Lung (tissue), 12 donors: ENCODE data around the gene GALNT12. TPM values are rescaled to one million over a fixed set of nuclear protein-coding genes. Genes with fewer than 3 reads are reported as not detected.

ENCODE experiments used
- ATAC-seq: fragments of 200-7000 bp; cut with Tn5 transposase; one replicate; pipeline ENCODE4 v1.9.1; 2020; ENCODE audit warnings: moderate number of reproducible peaks; ENCODE audit not compliant: insufficient read depth, low FRiP score
- DNase-seq, 3 donors: peaks; one replicate each; pipeline ENCODE4 v3.0.0-alpha.2; 2013 to 2017
- H3K27ac ChIP-seq, 2 donors: one replicate each; pipeline ENCODE4 v1.5.1; 2013; ENCODE audit warnings: mild to moderate bottlenecking in 2 of 2, moderate library complexity in 2 of 2, control low read depth in 1 of 2, inconsistent platforms in 1 of 2, low read depth in 1 of 2, low read length in 1 of 2
- H3K27me3 ChIP-seq, 3 donors: one replicate each; pipeline ENCODE4 v1.5.1; 2013; ENCODE audit warnings: low read length in 2 of 3; ENCODE audit not compliant: control insufficient read depth in 3 of 3, insufficient read depth in 3 of 3
- H3K36me3 ChIP-seq, 4 donors: one replicate each; pipeline ENCODE4 v1.5.1; 2013; ENCODE audit warnings: low read length in 4 of 4, mild to moderate bottlenecking in 1 of 4, moderate library complexity in 1 of 4; ENCODE audit not compliant: control insufficient read depth in 4 of 4, insufficient read depth in 4 of 4
- H3K4me1 ChIP-seq, 5 donors: one replicate each; pipeline ENCODE4 v1.5.1; 2013; ENCODE audit warnings: low read length in 5 of 5, mild to moderate bottlenecking in 2 of 5, moderate library complexity in 1 of 5; ENCODE audit not compliant: control insufficient read depth in 5 of 5, insufficient read depth in 5 of 5
- H3K4me3 ChIP-seq: one replicate; pipeline ENCODE4 v1.5.1; 2013; ENCODE audit warnings: mild to moderate bottlenecking, control low read depth, moderate library complexity
- H3K9ac ChIP-seq, 2 donors: one replicate each; pipeline ENCODE4 v1.5.1; 2013; ENCODE audit warnings: low read length in 2 of 2, control low read depth in 1 of 2; ENCODE audit not compliant: insufficient read depth in 1 of 2
- H3K9me3 ChIP-seq, 4 donors: one replicate each; pipeline ENCODE4 v1.5.1; 2013; ENCODE audit warnings: low read length in 3 of 4, mild to moderate bottlenecking in 1 of 4, moderate library complexity in 1 of 4; ENCODE audit not compliant: control insufficient read depth in 4 of 4, insufficient read depth in 3 of 4
- CTCF ChIP-seq: IDR thresholded peaks from 2 replicates; pipeline ENCODE4 v1.5.1; 2012; ENCODE audit warnings: mild to moderate bottlenecking; ENCODE audit errors: control extremely low read depth, extremely low read depth
- WGBS, 2 donors: extraction: QIAGEN DNeasy Blood & Tissue Kit; methylation state at CpG; one replicate each; pipeline ENCODE4 v1.1.7; 2013; 5-methylcytosine and 5-hydroxymethylcytosine counted together
- polyA plus RNA-seq, 2 donors: library from polyadenylated mRNA; stranded (reverse); fragments of 200-250 nt; gene quantifications; one replicate each; pipeline ENCODE4 v1.2.1, GENCODE V29; 2013
- total RNA-seq, 2 donors: library from RNA; depleted of rRNA in 1 of 2; stranded (reverse); fragments of >200 nt in 1 of 2; gene quantifications; one replicate each; pipeline ENCODE4 v1.2.1, GENCODE V29; 2014 to 2021
- donor health status: control.
- donor health status: control.
- donor health status: Bipolar disorder and iron deficiency.
- donor health status: healthy.
- donor health status: DM: yes; HTN: yes; CAD: no.

The GALNT12 gene
- total and polyA plus RNA-seq, 4 donors: 7.9 to 35.0 (median 20.1) TPM

GRCh38 chr9:98837516-98837915 lies 30.0 kb downstream of the GALNT12 start:
- 95 to 97% methylated on average over 4 of the region's 4 CpGs for WGBS, 2 donors
- ATAC-seq (no peak), DNase-seq (no peak)
- no peaks in the 10 kb centered on the region for H3K9me3 ChIP-seq
- no peak overlapping the region for H3K4me3 ChIP-seq
- no peak overlapping the region for H3K9ac ChIP-seq
- H3K27me3 ChIP-seq: no peaks in the 10 kb centered on the region
- TF ChIP-seq CTCF: no peak
- peaks cover 0 to 5% (median 0%) of the 10 kb centered on the region in 5 donors for H3K4me1 ChIP-seq
- H3K27ac ChIP-seq: no peak overlapping the region
- H3K36me3 ChIP-seq: peaks cover 0 to 4% (median 0%) of the 10 kb centered on the region in 4 donors

GRCh38 chr9:98838155-98838867 lies 30.8 kb downstream of the GALNT12 start:
- H3K4me3 ChIP-seq: no peak overlapping the region
- peaks cover 0 to 4% (median 0%) of the 10 kb centered on the region in 4 donors for H3K36me3 ChIP-seq
- H3K9ac ChIP-seq: no peak overlapping the region
- WGBS, 2 donors: 93 to 95% methylated on average over 6 of the region's 6 CpGs
- no peak for TF ChIP-seq CTCF
- ATAC-seq (no peak), DNase-seq (no peak)
- no peaks in the 10 kb centered on the region for H3K9me3 ChIP-seq
- H3K4me1 ChIP-seq: peaks cover 0 to 2% (median 0%) of the 10 kb centered on the region in 5 donors
- no peaks in the 10 kb centered on the region for H3K27me3 ChIP-seq
- no peak overlapping the region for H3K27ac ChIP-seq

- no peaks in the 10 kb centered on the region for H3K27me3 ChIP-seq
- no peak for TF ChIP-seq CTCF
- DNase-seq (no peak), ATAC-seq (no peak)
- no peaks in the 10 kb centered on the region for H3K9me3 ChIP-seq
- 92 to 93% methylated on average over 6 of the region's 6 CpGs for WGBS, 2 donors
- no peak overlapping the region for H3K9ac ChIP-seq
- H3K4me3 ChIP-seq: no peak overlapping the region
- no peaks in the 10 kb centered on the region for H3K4me1 ChIP-seq
- no peak overlapping the region for H3K27ac ChIP-seq
- peaks cover 0 to 4% (median 0%) of the 10 kb centered on the region in 4 donors for H3K36me3 ChIP-seq
Observed at GRCh38 chr9:98838868-98839565, 31.5 kb downstream of the GALNT12 start.
